Measurements from ENCODE around the gene PLEKHF1. TPM values are rescaled to one million over a fixed set of nuclear protein-coding genes. Genes with fewer than 3 reads are reported as not detected.

Gene PLEKHF1
- total and polyA plus RNA-seq, 2 experiments from 2014 or later = 10.1 to 25.1 TPM

- peaks cover 10% of the 10 kb centered on the region for H3K4me1 ChIP-seq (ENCODE audit: insufficient read depth)
- H3K27ac Mint-ChIP-seq = no peak overlapping the region
- peaks cover 23% of the 10 kb centered on the region for H3K79me2 ChIP-seq (replicated peaks; ENCODE audit: insufficient read depth)
- H3F3A ChIP-seq (replicated peaks; ENCODE audit: low read depth) = 0 out of 2 replicates have a peak, but pooled peaks cover 7% of the 10 kb centered on the region
- ATAC-seq = peak; percentile 6
- no peaks in the 10 kb centered on the region for H3K9me3 Mint-ChIP-seq
- peak overlapping the region; percentile 89 for H3K4me2 ChIP-seq
- H3K36me3 ChIP-seq (ENCODE audit: insufficient read depth) = no peaks in the 10 kb centered on the region
- TF ChIP-seq ZNF114 (CRISPR knock-in tag; IDR thresholded peaks at IDR 0.05) (no peak), CREB1 (CRISPR knock-in tag; IDR thresholded peaks at IDR 0.05; ENCODE audit: low read depth) (no peak), NANOG (IDR thresholded peaks at IDR 0.05; ENCODE audit: borderline replicate concordance) (no peak), ZNF462 (CRISPR knock-in tag; IDR thresholded peaks at IDR 0.05) (no peak), JUNB (IDR thresholded peaks at IDR 0.05; ENCODE audit: unreplicated experiment) (no peak), REST (IDR thresholded peaks at IDR 0.05; ENCODE audit: unreplicated experiment) (no peak), POLR2AphosphoS5 (IDR thresholded peaks at IDR 0.05; ENCODE audit: low read depth) (no peak)
- H4K20me1 ChIP-seq (replicated peaks; ENCODE audit: insufficient read depth) = no peaks in the 10 kb centered on the region; the same call in 1 of the 2 replicates
- no peak for DNase-seq (ENCODE audit: low spot score)
- H3K27ac ChIP-seq (ENCODE audit: low read depth) = no peak overlapping the region
- H2AFZ ChIP-seq = no peak overlapping the region
- peaks cover 34% of the 10 kb centered on the region for H3K4me1 Mint-ChIP-seq
- H3K27me3 Mint-ChIP-seq (ENCODE audit: insufficient read depth, low read depth, poor library complexity) = peaks cover 11% of the 10 kb centered on the region
- no peaks in the 10 kb centered on the region for H3K27me3 ChIP-seq (ENCODE audit: insufficient read depth)
- H3K4me3 Mint-ChIP-seq = peak overlapping the region; percentile 69
- H3K4me3 ChIP-seq = peak overlapping the region; percentile 88
- H3K36me3 Mint-ChIP-seq (ENCODE audit: low read depth) = no peaks in the 10 kb centered on the region
- H3K9me2 ChIP-seq (ENCODE audit: insufficient read depth) = no peaks in the 10 kb centered on the region
These were observed 477 bp upstream of the PLEKHF1 start for GRCh38 chr19:29664753-29665214.

All from GM23338 (cell line).